LHCN-M2 (cell line): ENCODE results near the gene GREB1L. TPM values are rescaled to one million over a fixed set of nuclear protein-coding genes. Genes with fewer than 3 reads are reported as not detected.
"Not testable (repeated sequence)": the region's sequence is repeated elsewhere in the genome, so short reads cannot be mapped to it uniquely, and the experiment has no call there.

Source experiments
- DNase-seq: peaks from one replicate; pipeline ENCODE4 v3.0.0-alpha.2; 2012; ENCODE audit warnings: low read depth
- polyA plus RNA-seq: library from polyadenylated mRNA; unstranded; fragments of >200 nt; gene quantifications from one replicate; pipeline ENCODE4 v1.2.1, GENCODE V29; 2012; ENCODE audit warnings: missing spikeins
- total RNA-seq: library from RNA; depleted of rRNA; stranded (reverse); fragments of >200 nt; gene quantifications from 2 replicates; pipeline ENCODE4 v1.2.3, GENCODE V29; 2014; rRNA removed

The GREB1L gene
- total RNA-seq = 15.2 and 17.4 TPM in 2 replicates
- 4.6 TPM for polyA plus RNA-seq

DNA sequence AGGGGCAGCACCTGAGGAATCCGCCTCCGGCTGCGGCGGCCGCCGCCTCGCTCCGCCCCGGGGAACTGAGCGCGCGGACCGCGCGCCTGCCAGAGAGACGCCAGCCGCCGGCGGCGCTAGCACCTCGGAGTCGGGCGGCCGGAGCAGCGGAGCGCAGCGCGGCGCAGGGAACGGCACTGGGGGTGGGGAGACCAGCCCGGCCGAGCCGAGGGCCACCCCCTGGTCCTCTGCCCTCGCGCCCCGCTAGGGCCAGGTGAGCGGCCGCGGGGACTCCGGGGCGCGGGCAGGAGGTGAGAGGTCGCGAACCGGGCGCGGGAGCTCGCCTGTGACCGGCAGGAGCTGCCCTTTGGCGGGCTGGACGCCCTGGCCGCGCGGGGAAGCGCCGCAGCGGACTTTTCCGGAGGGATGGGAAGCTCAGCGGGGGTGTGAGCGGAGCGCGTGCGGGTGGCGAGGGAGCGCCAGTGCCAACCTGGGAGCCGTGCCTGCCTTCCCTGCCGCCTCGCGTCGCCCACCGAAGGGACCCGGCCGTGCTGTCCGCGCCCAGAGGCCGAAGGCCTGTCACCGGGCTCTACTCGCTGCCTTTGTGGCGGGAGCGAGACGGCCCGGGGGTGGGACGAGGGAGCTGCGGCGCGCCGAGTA lies at the start of gene GREB1L:
Gene GREB1L (plus strand): TSS at position 92 of the 639 bp plus-strand sequence. CDS start 141,287 bp downstream, outside the sequence.
- DNase-seq = peak; percentile 71

GRCh38 chr18:21192308-21192624 lies 49.8 kb upstream of the GREB1L start:
- no peak for DNase-seq

DNA sequence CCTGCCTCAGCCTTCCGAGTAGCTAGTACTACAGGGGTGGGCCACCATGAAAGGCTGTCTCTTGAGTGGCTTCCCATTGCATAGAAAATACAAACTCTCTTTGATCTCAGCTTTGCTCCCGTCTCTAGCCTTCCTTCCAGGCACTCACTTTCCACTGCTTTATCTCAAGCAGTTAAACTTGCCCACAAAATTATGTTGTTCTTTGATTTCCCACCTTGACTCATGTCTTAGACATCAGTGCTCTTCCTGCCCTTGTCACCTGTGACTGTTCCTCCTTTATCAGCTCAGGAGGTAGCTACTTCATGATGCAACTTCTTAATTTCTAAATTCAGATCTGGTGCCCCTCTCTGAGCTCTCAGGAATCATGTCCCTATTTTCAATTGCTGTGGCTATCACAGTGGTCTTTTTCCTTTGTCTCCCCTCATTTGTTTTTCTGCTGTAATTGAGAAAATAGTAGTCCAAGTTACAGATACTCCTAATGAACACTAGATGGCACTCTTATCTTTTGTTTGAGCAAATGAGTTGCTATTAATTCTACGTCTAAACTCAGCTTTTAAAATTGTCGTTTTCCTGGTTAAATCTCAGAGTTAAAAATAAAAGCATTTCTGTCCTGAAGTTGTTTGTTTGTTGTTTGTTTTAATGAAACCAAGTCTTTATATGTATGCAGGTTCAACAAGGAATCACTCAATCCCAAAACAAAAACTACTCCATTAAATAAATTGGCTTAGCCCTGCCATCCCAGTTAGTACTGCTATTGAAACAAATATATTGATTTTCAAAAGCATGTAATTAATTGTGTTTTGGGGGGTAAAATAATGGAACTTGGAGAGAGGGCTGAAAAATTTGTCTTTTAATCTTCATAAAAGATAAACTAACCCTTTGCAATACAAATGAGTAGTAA lies 46.9 kb upstream of the GREB1L start:
- DNase-seq = peak; percentile 58

GRCh38 chr18:21196426-21196825 lies 45.6 kb upstream of the GREB1L start:
- no peak for DNase-seq

DNA sequence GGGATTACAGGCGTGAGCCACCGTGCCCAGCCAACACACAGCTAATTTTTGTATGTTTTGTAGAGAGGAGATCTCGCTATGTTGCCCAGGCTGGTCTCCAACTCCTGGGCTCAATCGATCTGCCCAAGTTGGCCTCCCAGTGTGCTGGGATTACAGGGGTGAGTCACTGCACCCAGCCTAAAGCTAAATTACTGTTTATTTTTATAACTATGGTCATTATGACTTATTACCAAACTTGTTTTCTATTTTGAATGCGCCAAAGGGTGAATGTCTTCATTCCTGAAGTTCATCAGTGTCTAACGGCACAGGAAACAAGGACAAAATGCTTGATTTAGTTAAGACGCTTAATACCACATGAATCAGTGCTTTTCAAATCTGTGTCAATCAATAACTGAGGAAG lies 38.9 kb upstream of the GREB1L start:
- DNase-seq = no peak

- DNase-seq = no peak
Observed at GRCh38 chr18:21203542-21204241, 38.3 kb upstream of the GREB1L start.

DNA sequence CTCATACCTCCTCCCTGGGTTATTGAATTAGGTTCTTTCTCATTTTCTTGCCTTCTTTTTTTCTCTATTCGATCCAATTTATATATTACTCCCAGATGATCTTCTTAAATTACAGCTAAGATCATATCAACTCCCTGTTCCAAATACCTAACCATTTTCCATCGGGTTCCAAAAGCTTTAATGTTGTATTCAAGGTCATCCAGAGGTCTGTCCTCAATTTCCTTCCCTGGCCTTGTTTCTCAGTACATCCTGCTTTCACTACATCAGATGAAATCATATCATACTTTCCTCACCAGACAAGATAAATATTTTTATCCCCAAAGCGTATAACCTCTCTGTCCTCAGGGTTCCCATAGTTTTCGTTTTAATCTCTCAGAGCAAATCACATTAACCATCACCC lies 36.3 kb upstream of the GREB1L start:
- no peak for DNase-seq

GRCh38 chr18:21210278-21210677 lies 31.8 kb upstream of the GREB1L start:
- no peak for DNase-seq

GRCh38 chr18:21210784-21211183 lies 31.2 kb upstream of the GREB1L start:
- no peak for DNase-seq

GRCh38 chr18:21214409-21214808 lies 27.6 kb upstream of the GREB1L start:
- not testable (repeated sequence) for DNase-seq

GRCh38 chr18:21215490-21215889 lies 26.5 kb upstream of the GREB1L start:
- DNase-seq = no peak

GRCh38 chr18:21218862-21219261 lies 23.2 kb upstream of the GREB1L start:
- no peak for DNase-seq

DNA sequence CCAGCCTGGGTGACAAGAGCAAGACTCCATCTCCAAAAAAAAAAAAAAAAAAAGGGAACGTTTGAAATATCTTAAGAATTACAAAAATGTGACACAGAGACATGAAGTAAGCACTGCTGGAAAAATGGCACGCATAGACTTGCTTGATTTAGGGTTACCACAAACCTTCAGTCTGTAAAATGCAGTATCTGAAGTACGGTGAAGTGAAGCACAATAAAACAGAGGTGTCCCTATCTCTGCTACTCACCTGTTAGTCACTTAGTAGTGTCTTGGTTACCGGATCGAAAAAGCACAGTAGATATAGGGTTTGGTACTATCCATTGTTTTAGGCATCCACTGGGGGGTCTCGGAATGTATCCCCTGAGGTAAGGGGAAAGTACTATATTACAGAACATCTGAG lies 11.6 kb upstream of the GREB1L start:
- DNase-seq = peak; percentile 5

- DNase-seq = peak; percentile 41
Observed at GRCh38 chr18:21241301-21242048, 557 bp upstream of the GREB1L start.

DNA sequence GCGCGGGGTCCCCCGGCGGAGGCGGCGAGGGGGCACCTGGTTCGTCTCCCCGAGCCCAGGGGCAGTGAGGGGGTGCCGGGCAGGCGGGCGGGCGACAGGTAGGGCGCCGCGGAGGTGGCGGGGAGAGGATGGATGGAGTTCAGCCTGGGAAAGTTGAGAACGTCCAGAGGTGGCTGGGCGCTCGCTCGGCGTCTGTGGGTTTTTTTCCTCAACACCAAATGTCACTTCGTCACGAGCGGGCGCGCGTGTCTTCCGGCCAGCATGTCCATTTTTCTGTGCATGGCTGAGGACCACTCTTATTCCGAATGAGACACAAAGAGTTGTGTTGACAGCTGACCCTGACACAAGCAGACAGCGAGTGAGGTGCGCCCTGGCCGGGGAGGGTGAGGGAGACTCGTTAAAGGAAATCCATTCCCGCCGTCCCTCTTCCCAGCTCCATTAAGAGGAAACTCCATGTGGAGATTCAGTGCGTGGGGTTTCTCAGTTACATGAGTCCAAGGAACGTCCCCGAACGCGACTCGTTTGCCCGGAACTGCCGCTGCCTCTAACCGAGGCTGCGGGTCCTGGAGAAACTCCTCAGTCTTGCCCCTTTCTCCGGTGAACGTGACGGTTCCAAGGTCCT lies 859 bp downstream of the GREB1L start:
- DNase-seq = peak; percentile 42

- DNase-seq = no peak
Observed at GRCh38 chr18:21254576-21254975, 12.5 kb downstream of the GREB1L start.

- DNase-seq = no peak
Observed at GRCh38 chr18:21255211-21255610, 13.2 kb downstream of the GREB1L start.

DNA sequence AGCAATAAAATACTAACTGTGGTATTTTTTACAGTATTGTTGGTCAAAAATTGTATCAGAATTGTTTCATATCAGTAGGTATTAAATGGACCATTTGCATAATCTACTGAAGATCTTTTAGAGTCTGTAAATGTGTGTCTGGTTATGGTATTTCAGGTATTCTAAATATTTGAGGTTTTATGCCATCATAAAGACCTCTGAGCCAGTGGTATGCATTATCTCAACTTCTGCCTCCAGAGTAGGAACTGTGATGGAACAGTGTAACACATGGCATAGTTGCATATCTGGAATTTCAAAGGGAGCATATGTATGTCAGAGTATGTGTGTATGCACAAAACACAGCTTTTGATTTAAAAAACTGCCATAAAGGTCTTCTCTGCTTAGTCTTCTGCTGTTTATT lies 15.4 kb downstream of the GREB1L start:
- no peak for DNase-seq

DNA sequence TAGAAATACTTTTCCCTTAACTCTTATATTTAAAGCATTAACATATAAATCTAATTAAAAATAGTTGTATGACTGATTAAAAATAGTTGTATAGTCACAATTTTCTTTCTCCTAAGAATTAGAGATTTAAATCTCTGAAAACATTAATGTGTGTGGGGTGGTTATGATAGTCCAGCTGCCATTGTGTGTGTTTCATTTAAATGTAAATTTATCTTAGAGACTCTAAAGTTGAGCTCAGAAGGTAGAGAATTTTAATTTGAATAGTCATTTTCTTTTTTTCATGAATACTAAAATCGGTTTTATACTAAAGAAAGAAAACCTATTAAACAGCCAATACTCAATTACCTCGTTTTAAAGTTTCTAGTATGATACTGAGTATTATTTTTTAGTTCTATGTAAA lies 18.6 kb downstream of the GREB1L start:
- no peak for DNase-seq

- no peak for DNase-seq
Observed at GRCh38 chr18:21261352-21261751, 19.3 kb downstream of the GREB1L start.

- peak; percentile 51 for DNase-seq
Observed at GRCh38 chr18:21262244-21262643, 20.2 kb downstream of the GREB1L start.
